Left colon (tissue), 2 donors: ENCODE measurements around the gene MBD3L1. TPM values are rescaled to one million over a fixed set of nuclear protein-coding genes. Genes with fewer than 3 reads are reported as not detected.

ENCODE experiments used
- ATAC-seq: fragments of 200-7000 bp; cut with Tn5 transposase; one replicate; pipeline ENCODE4 v1.9.1; 2020; ENCODE audit warnings: mild to moderate bottlenecking, moderate library complexity
- DNase-seq, 2 donors: peaks; one replicate each; pipeline ENCODE4 v3.0.0-alpha.2; 2020
- intact Hi-C, 2 donors: fragments of 100-400 bp; cut with DNase I in 1 of 2; cut with micrococcal nuclease in 1 of 2; formaldehyde crosslinking; loops; one replicate each; pipeline versions ENCODE4 v1.11.2 to v1.14.0; 2022; cut with DNase I, micrococcal nuclease
- long read RNA-seq: library from polyadenylated mRNA; unstranded; transcript quantifications from one replicate; pipeline ENCODE4 v2.0.0, GENCODE V29; 2021
- total RNA-seq, 2 donors: library from RNA; stranded (reverse); fragmentation: NEBNext Ultra II Directional; extraction: Animal tissue kit (Norgen Biotek cat#: 25700); gene quantifications; one replicate each; pipeline ENCODE4 v1.2.1, GENCODE V29; 2021
- donor health status: DM: no; HTN: no; CAD: no.
- donor health status: DM: yes; HTN: yes; CAD: no.

Gene MBD3L1
- total RNA-seq: not detected
- long read RNA-seq: 0 reads

DNA sequence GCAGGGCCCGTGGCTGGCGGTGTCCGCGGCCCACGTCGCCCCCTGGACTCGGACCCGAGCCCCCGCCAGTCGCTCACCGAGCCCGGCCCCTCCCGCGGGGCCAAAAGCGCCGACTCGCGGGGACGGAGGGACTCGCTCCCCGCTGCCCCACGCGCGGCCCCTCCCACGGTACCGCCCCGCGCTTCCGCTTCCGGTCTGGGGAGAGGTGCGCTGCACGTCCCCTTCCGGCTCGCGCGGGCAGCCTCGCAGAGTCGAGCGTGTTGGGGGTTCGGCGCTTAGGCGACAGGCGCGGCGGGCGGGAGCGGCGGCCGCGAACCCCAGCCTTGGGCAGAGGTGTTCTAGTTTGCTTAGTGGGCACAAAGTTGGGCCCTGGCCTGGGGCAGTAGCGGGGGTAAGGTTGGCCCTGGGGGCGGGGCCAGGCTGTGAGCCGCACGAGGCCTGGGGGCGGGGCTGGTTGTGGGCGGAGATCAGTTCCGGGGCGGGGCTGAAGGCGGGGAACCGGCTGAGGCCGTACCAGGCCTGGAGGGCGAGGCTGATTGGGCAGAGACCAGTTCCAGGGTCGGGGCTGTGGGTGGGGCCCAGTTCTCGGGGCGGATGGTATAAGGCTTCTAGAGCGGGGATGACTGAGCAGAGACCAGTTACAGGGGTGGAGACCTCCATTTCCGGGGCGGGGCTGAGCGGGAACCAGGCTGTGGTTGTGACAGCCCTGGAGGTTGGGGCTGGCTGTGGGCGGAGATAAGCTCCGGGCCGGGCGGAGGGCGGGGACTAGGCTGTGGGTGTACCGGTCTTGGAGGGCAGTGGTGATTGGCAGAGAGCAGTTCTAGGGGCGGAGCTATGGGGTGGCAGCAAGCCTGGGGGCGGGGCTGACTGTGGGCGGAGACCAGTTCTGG, at the start of gene MBD3L1, which contains the start of gene ZNF558:
Gene MBD3L1, plus strand, starts transcription at position 246 of the 890 bp plus-strand sequence. CDS start 10,302 bp downstream, outside the sequence.
Gene ZNF558, minus strand, starts transcription at position 173 of the 890 bp plus-strand sequence. CDS start 9,645 bp downstream, outside the sequence.
- DNase-seq: peak; percentile 98 to 100
- peak; percentile 90 for ATAC-seq
- intact Hi-C loops: no loop called here

DNA sequence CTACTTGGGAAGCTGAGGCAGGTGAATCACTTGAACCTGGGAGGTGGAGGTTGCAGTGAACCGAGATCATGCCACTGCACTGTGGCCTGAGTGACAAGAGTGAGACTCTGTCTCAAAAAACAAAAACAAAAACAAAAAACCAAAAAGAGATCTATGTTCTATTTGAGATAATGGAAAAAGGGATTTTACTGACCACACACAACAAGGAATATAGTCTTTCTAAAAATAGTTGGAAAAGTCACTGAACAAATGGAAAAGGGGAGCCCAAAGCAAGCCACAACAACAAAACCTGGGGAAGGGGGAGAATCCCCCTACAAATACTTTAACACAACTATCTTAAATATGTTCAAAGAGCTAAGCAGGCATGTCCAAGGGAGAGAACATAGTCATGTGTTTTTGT, 37.4 kb upstream of the MBD3L1 start:
- intact Hi-C loops: no loop called here
- no peak for ATAC-seq
- no peak for DNase-seq

DNA sequence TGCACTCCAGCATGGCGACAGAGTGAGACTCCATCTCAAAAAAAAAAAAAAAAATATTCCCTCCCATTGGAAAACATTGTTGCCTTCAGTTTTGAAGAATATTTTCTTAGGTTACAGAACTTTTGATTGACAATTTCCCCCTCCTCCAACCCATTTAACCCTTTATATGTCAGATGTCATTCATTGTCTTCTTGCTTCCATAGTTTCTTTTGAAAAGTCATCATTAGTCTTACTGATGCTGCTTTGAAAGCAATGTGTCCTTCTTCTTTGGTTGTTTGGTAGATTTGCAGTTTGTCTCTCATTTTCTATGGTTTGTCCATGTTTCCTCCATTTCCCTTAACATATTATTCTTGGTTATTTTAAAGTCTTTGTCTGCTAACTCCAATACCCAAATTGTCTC, 25.5 kb upstream of the MBD3L1 start:
- intact Hi-C loops: no loop called here
- DNase-seq (no peak), ATAC-seq (no peak)

DNA sequence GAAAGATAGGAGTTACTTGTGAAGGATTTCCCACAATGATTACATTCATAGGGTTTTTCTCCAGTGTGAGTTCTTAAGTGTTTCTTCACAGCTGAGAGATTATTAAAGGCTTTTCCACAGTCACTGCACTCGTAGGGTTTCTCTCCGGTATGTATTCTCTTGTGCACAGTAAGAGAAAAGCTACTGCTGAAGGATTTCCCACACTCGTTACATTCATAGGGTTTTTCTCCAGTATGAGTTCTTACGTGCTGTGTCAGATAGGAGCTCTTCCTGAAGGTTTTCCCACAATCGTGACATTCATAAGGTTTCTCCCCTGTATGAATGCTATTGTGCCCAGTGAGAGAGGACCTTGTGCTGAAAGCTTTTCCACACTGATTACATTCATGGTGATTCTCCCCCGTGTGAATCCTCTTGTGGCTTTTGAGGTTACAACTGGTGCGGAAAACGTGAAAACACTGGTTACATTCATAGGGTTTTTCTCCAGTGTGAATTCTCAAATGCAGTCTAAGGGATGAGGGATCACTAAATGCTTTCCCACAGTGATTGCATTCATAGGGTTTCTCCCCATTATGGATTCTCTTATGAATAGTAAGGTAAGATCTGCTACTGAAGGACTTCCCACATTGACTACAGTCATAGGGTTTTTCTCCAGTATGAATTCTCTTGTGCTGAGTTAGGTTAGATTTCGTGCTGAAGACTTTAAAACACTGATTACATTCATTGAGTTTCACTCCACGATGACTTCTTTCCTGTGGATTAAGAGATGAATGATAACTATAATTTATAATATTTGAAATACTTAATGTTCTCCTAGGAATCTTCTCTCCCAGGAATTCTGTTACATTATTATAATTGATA, 20.6 kb upstream of the MBD3L1 start:
- intact Hi-C loops: no loop called here
- no peak for DNase-seq
- no peak for ATAC-seq

DNA sequence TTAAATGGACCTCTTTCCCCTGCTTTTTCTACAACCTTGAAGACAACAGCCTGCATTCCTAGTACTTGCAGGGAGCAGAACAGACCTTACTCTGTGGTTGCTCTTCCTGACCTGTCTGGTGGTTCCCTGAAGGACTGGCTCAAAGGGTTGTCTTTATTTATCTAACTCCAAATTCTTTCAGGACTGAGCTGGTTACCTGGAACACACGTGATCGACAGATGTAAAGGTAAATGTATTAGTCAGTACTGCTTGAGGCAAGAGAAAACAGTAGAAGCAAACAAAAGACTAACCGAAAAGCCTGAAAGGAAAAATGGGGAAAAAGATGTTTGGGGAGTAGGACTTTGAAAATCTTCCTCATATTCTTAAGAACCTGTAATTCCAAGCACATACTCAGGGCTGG, 18.0 kb upstream of the MBD3L1 start:
- no peak for DNase-seq
- intact Hi-C loops: no loop called here
- ATAC-seq: no peak

DNA sequence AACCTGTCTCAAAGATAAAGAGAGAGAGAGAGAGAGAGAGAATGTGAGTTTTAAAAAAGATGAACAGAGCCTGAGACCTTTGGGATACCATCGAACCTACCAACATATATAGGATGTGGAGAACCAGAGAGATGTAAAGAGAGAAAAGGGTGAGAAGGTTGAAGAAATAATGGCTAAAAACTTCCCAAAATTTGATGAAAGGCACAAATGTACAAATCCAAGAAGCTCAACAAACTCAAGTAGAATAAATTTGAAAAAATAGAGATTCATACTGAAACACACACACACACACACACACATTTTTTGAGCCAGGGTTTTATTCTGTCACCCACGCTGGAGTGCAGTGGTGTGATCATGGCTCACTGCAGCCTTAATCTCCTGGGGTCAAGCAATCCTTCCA, 16.4 kb upstream of the MBD3L1 start:
- intact Hi-C loops: no loop called here
- DNase-seq: no peak
- no peak for ATAC-seq

DNA sequence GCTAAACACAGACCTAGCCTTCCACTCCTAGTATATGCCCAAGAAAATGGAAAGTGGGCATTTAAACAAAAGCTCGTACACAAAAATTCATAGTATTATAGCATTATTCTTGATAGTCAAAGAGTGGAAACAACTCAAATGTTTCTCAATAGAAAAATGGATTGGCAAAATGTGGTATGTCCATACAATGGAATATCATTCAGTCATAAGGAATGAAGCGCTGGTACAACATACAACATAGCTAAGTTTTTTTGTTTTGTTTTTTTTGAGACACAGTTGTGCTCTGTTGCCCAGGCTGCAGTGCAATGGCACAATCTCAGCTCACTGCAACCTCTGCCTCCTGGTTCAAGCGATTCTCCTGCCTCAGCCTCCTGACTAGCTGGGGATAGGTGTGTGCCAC, 11.9 kb upstream of the MBD3L1 start:
- DNase-seq: no peak
- intact Hi-C loops: no loop called here
- ATAC-seq: no peak

DNA sequence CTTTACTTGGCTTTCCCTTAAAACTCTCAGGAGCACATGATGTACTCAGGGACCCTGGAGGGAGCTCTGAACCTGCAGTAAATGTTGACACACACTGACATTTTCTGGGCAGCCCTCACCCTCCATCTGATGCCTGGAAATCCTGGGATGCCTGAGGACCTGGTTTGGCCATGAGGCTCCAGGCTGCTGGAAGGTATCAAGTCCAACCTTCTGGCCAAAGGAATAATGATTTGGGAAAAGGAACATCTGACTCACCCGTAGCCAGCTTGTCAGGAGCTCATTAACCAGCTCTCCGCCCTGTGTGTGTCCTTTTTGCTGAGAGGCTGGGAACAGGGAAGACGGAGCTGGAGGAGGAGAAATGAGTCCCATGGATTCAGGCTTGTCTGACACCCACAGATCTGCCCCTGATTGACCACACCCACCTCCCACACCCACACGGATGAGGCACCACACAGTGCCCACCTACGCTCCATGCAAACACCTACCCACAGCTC, 10.4 kb upstream of the MBD3L1 start:
- no peak for ATAC-seq
- intact Hi-C loops: no loop called here
- DNase-seq: no peak

DNA sequence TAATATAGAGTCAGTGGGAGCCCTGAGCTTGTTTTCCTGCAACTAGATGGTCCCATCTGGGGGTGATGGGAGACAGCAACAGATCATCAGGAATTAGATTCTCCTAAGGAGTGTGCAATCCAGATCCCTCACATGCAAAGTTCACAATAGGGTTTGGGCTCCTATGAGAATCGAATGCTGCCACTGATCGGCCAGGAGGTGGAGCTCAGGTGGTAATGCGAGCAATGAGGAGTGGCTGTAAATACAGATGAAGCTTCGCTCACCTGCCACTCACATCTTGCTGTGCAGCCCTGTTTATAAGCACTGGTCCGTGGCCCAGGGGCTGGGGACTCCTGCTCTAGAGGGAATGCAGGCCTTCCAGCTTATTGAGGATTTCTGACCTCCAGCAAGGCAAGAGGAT, 5.8 kb upstream of the MBD3L1 start:
- ATAC-seq (no peak), DNase-seq (no peak)
- intact Hi-C loops: no loop called here

DNA sequence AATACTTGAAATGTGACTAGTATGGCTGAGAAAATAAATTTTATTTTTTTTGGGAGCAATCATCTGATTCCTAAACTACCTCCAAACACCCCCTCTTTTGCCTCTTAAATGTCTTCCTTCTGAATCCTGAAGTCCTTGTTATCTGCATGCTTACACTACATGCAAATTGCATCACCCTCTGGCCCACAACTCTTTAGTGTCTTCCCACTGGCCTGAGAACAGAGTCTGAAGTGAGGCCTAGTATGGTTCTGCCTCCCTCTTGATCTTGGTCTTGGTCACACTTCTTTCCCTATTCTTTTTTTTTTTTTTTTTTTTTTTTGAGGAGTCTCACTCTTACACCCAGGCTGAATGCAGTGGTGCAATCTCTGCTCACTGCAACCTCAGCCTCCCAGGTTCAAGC, 4.9 kb upstream of the MBD3L1 start:
- ATAC-seq (no peak), DNase-seq (no peak)
- intact Hi-C loops: no loop called here

DNA sequence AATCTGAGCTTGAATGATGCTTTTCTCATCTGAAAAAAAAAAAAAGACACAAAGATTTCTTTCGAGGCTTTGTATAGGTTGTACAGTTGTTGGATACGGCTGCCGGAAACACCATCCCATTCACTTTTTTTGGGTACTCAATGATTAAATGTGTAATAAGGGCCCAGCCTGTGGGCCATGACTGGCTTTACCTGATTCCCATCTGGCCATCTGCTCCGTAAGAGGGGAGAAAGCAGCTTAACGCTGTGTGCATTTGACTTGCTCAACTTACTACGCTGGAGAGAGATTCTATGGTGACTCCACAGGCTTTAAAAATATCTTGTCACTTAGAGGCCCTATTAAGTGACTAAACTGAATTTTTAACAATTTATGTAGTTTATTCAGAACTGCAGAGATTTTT, 804 bp upstream of the MBD3L1 start:
- no peak for DNase-seq
- intact Hi-C loops: no loop called here
- no peak for ATAC-seq

DNA sequence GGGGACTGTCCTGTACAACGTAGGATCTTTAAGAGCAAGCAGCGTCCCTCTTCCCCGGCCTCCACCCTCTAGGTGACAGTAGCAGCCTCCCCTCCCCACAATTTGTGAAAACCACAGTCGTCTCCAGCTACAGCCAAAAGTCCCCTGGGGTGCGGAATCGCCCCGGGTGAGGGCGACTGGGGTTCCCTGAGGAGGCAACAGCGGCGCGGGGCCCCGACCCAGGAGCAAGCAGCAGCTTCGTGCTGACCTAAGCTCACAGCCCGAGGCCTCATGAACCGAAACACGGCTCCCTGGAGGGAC, 395 bp upstream of the MBD3L1 start:
- peak in 1 of 2 donors; percentile 34 for DNase-seq
- peak; percentile 12 for ATAC-seq
- intact Hi-C loops: no loop called here

DNA sequence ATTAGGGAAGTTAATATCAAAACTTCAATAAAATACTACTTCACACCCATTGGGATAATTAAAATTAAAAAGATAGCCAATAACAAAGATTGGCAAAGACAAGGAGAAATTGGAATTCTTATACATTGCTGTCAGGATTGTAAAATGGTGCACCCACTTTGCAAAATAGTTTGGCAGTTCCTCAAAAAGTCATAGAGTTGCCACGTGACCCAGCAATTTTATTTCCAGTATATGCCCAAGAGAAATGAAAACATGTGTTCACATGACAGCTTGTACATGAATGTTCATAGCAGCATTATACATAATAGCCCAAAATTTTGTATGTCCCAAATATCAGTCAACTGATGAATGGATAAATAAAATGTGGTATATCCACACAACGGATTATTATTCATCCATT, 3.3 kb downstream of the MBD3L1 start:
- ATAC-seq (no peak), DNase-seq (no peak)
- intact Hi-C loops: no loop called here

DNA sequence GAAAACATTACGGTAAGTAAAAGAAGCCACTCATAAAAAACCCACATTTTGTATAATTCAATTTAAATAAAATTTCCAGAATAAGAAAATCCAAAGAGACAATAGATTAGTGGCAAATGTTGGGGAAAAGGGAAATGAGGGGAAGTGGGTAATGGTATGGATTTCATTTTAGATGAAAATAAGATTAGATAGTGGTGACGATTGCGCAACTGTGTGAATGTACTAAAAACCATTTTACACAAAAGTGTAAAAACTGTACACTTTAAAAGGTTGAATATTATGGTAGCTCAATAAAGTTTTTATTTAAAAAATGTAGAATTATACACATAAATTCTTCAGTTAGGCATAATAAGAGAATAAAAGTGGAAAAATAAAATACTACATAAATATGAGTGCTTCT, 3.7 kb downstream of the MBD3L1 start:
- no peak for DNase-seq
- ATAC-seq: no peak
- intact Hi-C loops: no loop called here

DNA sequence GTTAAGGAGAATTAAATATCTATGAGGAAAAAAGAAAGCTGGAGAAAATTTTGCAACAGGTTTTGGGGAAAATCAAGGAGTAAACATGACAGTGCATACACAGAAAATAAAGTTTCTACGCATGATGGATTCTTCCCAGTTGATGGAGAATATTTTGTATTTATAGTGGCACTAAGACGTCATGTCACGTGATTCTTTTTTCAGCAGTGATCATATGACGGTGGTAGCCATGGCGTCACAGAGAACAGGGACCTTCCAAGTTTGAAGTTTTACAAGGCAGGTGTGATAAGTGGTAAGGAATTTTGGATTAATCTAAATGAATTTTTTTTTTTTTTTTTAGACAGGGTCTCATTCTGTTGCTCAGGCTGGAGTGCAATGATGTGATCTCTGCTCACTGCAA, 8.5 kb downstream of the MBD3L1 start:
- intact Hi-C loops: no loop called here
- no peak for ATAC-seq
- DNase-seq: no peak

DNA sequence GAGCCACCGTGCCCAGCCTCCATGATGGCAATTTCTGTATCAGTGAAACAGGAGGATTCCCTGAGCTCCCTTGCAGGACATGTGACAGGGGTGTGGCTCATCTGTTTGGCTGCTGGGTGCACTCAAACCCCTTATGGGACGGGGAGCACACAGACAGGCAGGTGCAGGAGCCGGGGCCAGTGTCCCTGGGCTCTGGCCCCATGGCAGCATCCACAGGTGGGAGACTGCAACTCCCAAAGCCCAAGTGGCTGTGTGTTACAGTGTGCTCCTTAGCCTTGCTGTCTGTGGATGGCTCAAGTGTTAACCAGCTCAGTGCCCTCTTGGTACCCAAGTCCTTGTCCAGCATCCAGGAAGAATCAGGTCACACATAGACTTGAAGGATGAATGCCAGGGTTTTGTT, 14.6 kb downstream of the MBD3L1 start:
- intact Hi-C loops: no loop called here
- DNase-seq (no peak), ATAC-seq (no peak)

DNA sequence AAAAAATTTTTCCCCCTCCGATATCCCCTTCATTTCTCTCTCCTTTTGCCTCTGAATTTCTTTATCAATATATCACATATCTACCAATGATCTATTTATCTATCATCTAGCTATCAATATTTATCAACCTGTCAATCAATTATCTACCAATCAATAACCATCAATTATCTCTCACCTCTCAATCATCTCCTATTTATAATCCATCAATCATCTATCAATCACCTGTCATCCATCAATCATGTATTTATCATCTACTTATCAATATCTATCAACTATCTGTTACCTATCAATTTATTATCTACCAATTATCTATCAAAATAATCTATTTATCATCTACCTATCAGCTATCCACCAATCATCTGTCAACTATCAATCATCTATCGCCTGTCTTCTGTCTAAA, 17.1 kb downstream of the MBD3L1 start:
- intact Hi-C loops: no loop called here
- no peak for DNase-seq

DNA sequence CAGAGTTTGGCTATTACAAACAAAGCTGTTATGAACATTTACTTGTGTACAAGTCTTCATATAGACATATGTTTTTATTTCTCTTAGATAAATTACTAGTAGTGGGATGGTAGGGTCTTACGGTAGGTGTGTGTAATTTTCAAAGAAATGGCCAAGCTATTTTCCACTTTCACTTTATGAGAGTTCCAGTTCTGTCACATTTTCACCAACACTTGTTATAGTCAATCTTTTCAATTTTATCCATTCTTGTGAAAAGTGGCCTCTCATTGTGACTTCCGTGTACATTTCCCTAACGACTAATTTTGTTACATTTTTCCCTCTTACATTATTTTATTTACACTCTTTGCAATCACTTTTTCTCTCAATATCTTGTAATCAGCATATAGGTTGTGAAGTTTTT, 18.3 kb downstream of the MBD3L1 start:
- intact Hi-C loops: no loop called here
- ATAC-seq: no peak

More for the DNA sequence above, 17.1 kb downstream of the MBD3L1 start:
- no peak for ATAC-seq

DNA sequence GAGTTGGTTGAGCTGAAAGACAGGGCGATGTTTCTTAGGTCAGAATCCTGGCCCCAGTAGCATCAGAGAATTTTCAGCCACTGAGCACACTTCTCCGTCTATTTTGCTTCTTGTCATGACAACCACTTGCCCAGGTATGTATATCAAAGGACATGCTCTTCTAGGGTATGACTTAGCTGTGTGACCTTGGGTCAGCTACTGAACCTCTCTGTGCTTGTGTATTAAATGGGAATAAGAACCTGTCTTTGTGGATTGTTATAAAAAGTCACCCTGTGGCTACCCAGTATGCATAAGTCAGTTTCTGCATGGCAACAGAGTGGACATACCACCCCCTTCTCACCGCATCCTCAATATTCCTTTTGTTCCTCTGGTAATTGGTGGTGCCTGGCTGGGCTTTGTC, 26.1 kb downstream of the MBD3L1 start:
- intact Hi-C loops: no loop called here
- ATAC-seq (no peak), DNase-seq (no peak)

More for the DNA sequence above, 18.3 kb downstream of the MBD3L1 start:
- DNase-seq: no peak

DNA sequence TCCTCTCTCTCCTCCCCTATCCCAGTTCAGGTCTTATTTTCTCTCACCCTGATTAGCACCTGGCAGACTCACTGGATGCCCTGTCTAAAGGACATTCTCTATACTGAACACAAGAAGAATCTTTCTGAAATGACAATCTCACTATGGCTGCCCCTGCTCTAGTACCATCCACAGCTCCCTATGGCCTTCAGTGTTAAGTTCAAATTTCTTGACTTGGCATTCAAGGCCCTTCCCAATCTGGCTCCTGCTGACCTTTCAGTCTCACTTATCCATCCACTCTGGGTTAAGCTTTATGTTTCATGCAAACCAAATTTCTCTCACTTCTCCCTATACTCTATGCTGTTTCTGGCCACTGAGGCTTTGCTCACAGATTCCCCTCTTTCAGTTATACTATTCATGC, 34.2 kb downstream of the MBD3L1 start:
- intact Hi-C loops: no loop called here
- ATAC-seq (no peak), DNase-seq (no peak)
